NK-92 (cell line): Measurements from ENCODE around the gene TNFAIP6.

Source experiments
- DNase-seq: peaks from one replicate; lab custom pipeline; 2025; ENCODE audit not compliant: unreplicated experiment; lab: John Stamatoyannopoulos, UW

Gene TNFAIP6

GRCh38 chr2:151359768-151360461 lies 2.5 kb downstream of the TNFAIP6 start:
- DNase-seq: no peak

- no peak for DNase-seq
Observed at GRCh38 chr2:151361674-151362370, 4.4 kb downstream of the TNFAIP6 start.

GRCh38 chr2:151363709-151364108 lies 6.3 kb downstream of the TNFAIP6 start:
- DNase-seq: no peak

- no peak for DNase-seq
Observed at GRCh38 chr2:151367571-151367970, 10.2 kb downstream of the TNFAIP6 start.

- no peak for DNase-seq
Observed at GRCh38 chr2:151374436-151374835, 17.0 kb downstream of the TNFAIP6 start.

- no peak for DNase-seq
Observed at GRCh38 chr2:151379169-151379568, 21.8 kb downstream of the TNFAIP6 start.

GRCh38 chr2:151380580-151381235 lies 23.3 kb downstream of the TNFAIP6 start:
- DNase-seq: no peak

GRCh38 chr2:151381266-151381665 lies 23.9 kb downstream of the TNFAIP6 start:
- DNase-seq: no peak

GRCh38 chr2:151388011-151388410 lies 30.6 kb downstream of the TNFAIP6 start:
- no peak for DNase-seq

GRCh38 chr2:151391436-151391835 lies 34.0 kb downstream of the TNFAIP6 start:
- DNase-seq: no peak

GRCh38 chr2:151394509-151394908 lies 37.1 kb downstream of the TNFAIP6 start:
- no peak for DNase-seq

GRCh38 chr2:151395509-151396374 lies 38.4 kb downstream of the TNFAIP6 start:
- DNase-seq: no peak

- DNase-seq: no peak
Observed at GRCh38 chr2:151399981-151400380, 42.6 kb downstream of the TNFAIP6 start.

- DNase-seq: no peak
Observed at GRCh38 chr2:151401149-151401548, 43.8 kb downstream of the TNFAIP6 start.

- DNase-seq: no peak
Observed at GRCh38 chr2:151403914-151404313, 46.5 kb downstream of the TNFAIP6 start.

- no peak for DNase-seq
Observed at GRCh38 chr2:151405376-151405775, 48.0 kb downstream of the TNFAIP6 start.

- no peak for DNase-seq
Observed at GRCh38 chr2:151407281-151407680, 49.9 kb downstream of the TNFAIP6 start.

- no peak for DNase-seq
Observed at GRCh38 chr2:151408788-151409600, 51.6 kb downstream of the TNFAIP6 start.

GRCh38 chr2:151409601-151410484 lies 52.5 kb downstream of the TNFAIP6 start, which contains the start of gene RIF1:
RIF1 (plus strand) TSS chr2:151409902; CDS start chr2:151410424, 522 bp downstream.
- DNase-seq: no peak
